ENCODE measurements around the gene FBRSL1. TPM values are rescaled to one million over a fixed set of nuclear protein-coding genes. Genes with fewer than 3 reads are reported as not detected.

Gene FBRSL1
- polyA plus RNA-seq, 1 of the 3 experiments (the other 2 are of a cell fraction): 5.5 TPM

DNA sequence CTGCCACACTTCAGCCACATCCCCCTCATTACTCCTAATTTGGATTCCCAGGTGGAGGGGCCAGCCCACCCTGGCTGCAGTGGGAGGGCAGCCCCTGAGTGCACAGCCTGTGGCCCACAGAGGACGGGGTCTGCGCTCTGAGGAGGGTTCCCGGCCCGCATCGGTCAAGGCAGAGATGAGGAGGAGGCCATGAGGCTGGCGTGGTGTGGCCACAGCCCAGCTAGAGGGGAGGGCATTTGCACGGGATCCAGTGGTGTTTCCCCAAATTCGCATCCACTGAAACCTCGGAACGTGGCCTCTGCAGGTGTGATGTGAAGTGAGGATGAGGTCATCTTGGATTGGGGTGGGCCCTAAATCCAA lies 38.1 kb upstream of the FBRSL1 start:
- Histone ChIP-seq H3K79me2 (ENCODE audit: insufficient read depth) (no peaks in the 10 kb centered on the region), H4K20me1 (ENCODE audit: insufficient read depth) (no peaks in the 10 kb centered on the region), H3K9ac (no peak overlapping the region), H3K4me1 (ENCODE audit: control insufficient read depth in 1 of 2, insufficient read depth in 2 of 2, low read depth in 1 of 2, low read length in 1 of 2) (no peaks in the 10 kb centered on the region), H3K9me2 (no peaks in the 10 kb centered on the region), H3K27ac (ENCODE audit: low read depth in 2 of 2, low read length in 1 of 2) (no peak overlapping the region), H3K9me3 (no peaks in the 10 kb centered on the region), H3K36me3 (replicated peaks in 1 of 2; ENCODE audit: control insufficient read depth in 1 of 2, insufficient read depth in 2 of 2, low read length in 1 of 2) (no peaks in the 10 kb centered on the region), H3K4me2 (no peak overlapping the region), H3K27me3 (ENCODE audit: insufficient read depth) (peaks cover 11% of the 10 kb centered on the region; the same call in 1 of the 2 replicates), H3F3A (replicated peaks; ENCODE audit: insufficient read depth) (no peaks in the 10 kb centered on the region), H3K4me3 (ENCODE audit: low read depth in 2 of 2, low read length in 1 of 2) (no peak overlapping the region), H2AFZ (ENCODE audit: low read depth) (no peak overlapping the region)
- WGBS (ENCODE audit: low lambda C conversion rate): 68% methylated on average over 10 of the region's 10 CpGs
- DNase-seq: no peak
- ChIA-PET POLR2A (no interaction called here), CTCF (interaction anchor here (2.2 kb wide), 1 partner anchor 38 kb away, joined by 10 read pairs; no protein-coding TSS in a partner anchor)
- TF ChIP-seq MXI1 (IDR thresholded peaks at IDR 0.05; ENCODE audit: low read depth, low read length): no peak
- TF ChIP-seq, protein P1, sequence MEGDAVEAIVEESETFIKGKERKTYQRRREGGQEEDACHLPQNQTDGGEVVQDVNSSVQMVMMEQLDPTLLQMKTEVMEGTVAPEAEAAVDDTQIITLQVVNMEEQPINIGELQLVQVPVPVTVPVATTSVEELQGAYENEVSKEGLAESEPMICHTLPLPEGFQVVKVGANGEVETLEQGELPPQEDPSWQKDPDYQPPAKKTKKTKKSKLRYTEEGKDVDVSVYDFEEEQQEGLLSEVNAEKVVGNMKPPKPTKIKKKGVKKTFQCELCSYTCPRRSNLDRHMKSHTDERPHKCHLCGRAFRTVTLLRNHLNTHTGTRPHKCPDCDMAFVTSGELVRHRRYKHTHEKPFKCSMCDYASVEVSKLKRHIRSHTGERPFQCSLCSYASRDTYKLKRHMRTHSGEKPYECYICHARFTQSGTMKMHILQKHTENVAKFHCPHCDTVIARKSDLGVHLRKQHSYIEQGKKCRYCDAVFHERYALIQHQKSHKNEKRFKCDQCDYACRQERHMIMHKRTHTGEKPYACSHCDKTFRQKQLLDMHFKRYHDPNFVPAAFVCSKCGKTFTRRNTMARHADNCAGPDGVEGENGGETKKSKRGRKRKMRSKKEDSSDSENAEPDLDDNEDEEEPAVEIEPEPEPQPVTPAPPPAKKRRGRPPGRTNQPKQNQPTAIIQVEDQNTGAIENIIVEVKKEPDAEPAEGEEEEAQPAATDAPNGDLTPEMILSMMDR (IDR thresholded peaks at IDR 0.05): no peak
- no peak for TF ChIP-seq GATA2 (CRISPR knock-in tag; IDR thresholded peaks at IDR 0.05)
- no peak for TF ChIP-seq TEAD4 (IDR thresholded peaks at IDR 0.05; ENCODE audit: borderline replicate concordance, insufficient read depth)
- no peak for TF ChIP-seq IRF3 (IDR thresholded peaks at IDR 0.05; ENCODE audit: low read depth, low read length)
- TF ChIP-seq POLR2AphosphoS5 (IDR thresholded peaks at IDR 0.05; ENCODE audit: low read depth, low read length): no peak
- no peak for TF ChIP-seq EP300 (IDR thresholded peaks at IDR 0.05; ENCODE audit: borderline replicate concordance in 1 of 2, low read depth in 1 of 2, low read length in 1 of 2)
- TF ChIP-seq, protein P2, sequence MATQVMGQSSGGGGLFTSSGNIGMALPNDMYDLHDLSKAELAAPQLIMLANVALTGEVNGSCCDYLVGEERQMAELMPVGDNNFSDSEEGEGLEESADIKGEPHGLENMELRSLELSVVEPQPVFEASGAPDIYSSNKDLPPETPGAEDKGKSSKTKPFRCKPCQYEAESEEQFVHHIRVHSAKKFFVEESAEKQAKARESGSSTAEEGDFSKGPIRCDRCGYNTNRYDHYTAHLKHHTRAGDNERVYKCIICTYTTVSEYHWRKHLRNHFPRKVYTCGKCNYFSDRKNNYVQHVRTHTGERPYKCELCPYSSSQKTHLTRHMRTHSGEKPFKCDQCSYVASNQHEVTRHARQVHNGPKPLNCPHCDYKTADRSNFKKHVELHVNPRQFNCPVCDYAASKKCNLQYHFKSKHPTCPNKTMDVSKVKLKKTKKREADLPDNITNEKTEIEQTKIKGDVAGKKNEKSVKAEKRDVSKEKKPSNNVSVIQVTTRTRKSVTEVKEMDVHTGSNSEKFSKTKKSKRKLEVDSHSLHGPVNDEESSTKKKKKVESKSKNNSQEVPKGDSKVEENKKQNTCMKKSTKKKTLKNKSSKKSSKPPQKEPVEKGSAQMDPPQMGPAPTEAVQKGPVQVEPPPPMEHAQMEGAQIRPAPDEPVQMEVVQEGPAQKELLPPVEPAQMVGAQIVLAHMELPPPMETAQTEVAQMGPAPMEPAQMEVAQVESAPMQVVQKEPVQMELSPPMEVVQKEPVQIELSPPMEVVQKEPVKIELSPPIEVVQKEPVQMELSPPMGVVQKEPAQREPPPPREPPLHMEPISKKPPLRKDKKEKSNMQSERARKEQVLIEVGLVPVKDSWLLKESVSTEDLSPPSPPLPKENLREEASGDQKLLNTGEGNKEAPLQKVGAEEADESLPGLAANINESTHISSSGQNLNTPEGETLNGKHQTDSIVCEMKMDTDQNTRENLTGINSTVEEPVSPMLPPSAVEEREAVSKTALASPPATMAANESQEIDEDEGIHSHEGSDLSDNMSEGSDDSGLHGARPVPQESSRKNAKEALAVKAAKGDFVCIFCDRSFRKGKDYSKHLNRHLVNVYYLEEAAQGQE (IDR thresholded peaks at IDR 0.05; ENCODE audit: low read depth, low read length): no peak
- TF ChIP-seq, protein P3, sequence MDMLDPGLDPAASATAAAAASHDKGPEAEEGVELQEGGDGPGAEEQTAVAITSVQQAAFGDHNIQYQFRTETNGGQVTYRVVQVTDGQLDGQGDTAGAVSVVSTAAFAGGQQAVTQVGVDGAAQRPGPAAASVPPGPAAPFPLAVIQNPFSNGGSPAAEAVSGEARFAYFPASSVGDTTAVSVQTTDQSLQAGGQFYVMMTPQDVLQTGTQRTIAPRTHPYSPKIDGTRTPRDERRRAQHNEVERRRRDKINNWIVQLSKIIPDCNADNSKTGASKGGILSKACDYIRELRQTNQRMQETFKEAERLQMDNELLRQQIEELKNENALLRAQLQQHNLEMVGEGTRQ (IDR thresholded peaks at IDR 0.05; ENCODE audit: borderline replicate concordance, low read depth, low read length): no peak
- TF ChIP-seq, protein P4, sequence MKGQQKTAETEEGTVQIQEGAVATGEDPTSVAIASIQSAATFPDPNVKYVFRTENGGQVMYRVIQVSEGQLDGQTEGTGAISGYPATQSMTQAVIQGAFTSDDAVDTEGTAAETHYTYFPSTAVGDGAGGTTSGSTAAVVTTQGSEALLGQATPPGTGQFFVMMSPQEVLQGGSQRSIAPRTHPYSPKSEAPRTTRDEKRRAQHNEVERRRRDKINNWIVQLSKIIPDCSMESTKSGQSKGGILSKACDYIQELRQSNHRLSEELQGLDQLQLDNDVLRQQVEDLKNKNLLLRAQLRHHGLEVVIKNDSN (IDR thresholded peaks at IDR 0.05; ENCODE audit: borderline replicate concordance, low read depth): no peak
- no peak for TF ChIP-seq ELF1 (IDR thresholded peaks at IDR 0.05)
- no peak for TF ChIP-seq GABPA (IDR thresholded peaks at IDR 0.05; ENCODE audit: low read depth)
- TF ChIP-seq, protein P5, sequence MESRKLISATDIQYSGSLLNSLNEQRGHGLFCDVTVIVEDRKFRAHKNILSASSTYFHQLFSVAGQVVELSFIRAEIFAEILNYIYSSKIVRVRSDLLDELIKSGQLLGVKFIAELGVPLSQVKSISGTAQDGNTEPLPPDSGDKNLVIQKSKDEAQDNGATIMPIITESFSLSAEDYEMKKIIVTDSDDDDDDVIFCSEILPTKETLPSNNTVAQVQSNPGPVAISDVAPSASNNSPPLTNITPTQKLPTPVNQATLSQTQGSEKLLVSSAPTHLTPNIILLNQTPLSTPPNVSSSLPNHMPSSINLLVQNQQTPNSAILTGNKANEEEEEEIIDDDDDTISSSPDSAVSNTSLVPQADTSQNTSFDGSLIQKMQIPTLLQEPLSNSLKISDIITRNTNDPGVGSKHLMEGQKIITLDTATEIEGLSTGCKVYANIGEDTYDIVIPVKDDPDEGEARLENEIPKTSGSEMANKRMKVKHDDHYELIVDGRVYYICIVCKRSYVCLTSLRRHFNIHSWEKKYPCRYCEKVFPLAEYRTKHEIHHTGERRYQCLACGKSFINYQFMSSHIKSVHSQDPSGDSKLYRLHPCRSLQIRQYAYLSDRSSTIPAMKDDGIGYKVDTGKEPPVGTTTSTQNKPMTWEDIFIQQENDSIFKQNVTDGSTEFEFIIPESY (IDR thresholded peaks at IDR 0.05; ENCODE audit: borderline replicate concordance, low read depth): no peak
- TF ChIP-seq RAD21 (IDR thresholded peaks at IDR 0.05; ENCODE audit: low read length): no peak
- TF ChIP-seq, protein P6, sequence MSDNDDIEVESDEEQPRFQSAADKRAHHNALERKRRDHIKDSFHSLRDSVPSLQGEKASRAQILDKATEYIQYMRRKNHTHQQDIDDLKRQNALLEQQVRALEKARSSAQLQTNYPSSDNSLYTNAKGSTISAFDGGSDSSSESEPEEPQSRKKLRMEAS (IDR thresholded peaks at IDR 0.05; ENCODE audit: low read depth): no peak
- no peak for TF ChIP-seq RCOR1 (IDR thresholded peaks at IDR 0.05; ENCODE audit: low read length)
- TF ChIP-seq, protein P7, sequence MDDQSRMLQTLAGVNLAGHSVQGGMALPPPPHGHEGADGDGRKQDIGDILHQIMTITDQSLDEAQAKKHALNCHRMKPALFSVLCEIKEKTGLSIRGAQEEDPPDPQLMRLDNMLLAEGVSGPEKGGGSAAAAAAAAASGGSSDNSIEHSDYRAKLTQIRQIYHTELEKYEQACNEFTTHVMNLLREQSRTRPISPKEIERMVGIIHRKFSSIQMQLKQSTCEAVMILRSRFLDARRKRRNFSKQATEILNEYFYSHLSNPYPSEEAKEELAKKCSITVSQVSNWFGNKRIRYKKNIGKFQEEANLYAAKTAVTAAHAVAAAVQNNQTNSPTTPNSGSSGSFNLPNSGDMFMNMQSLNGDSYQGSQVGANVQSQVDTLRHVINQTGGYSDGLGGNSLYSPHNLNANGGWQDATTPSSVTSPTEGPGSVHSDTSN (IDR thresholded peaks at IDR 0.05): no peak

All from SK-N-SH (cell line).